HUES48 (cell line): ENCODE measurements around the gene MT1HL1.
"Not testable (repeated sequence)": the region's sequence is repeated elsewhere in the genome, so short reads cannot be mapped to it uniquely, and the experiment has no call there.

ENCODE experiments used
- H3K27ac ChIP-seq: one replicate; pipeline ENCODE4 v1.7.0; 2013; ENCODE audit warnings: low read depth, low read length, inconsistent platforms
- H3K27me3 ChIP-seq: 2 replicates; pipeline ENCODE4 v1.6.1; 2013; ENCODE audit warnings: mild to moderate bottlenecking, low read length; ENCODE audit not compliant: control insufficient read depth, insufficient read depth
- H3K36me3 ChIP-seq: 2 replicates; pipeline ENCODE4 v1.6.1; 2013; ENCODE audit warnings: low read length; ENCODE audit not compliant: control insufficient read depth, insufficient read depth
- H3K4me1 ChIP-seq: 2 replicates; pipeline ENCODE4 v1.6.1; 2013; ENCODE audit warnings: mild to moderate bottlenecking, low read length; ENCODE audit not compliant: control insufficient read depth, insufficient read depth
- H3K4me3 ChIP-seq: 2 replicates; pipeline ENCODE4 v1.5.1; 2013; ENCODE audit warnings: mild to moderate bottlenecking, low read depth, low read length
- H3K9ac ChIP-seq: 2 replicates; pipeline ENCODE4 v1.6.1; 2013; ENCODE audit warnings: mild to moderate bottlenecking, low read depth, low read length, moderate library complexity
- H3K9me3 ChIP-seq: 2 replicates; pipeline ENCODE4 v1.6.1; 2013; ENCODE audit warnings: low read length; ENCODE audit not compliant: control insufficient read depth, insufficient read depth

The MT1HL1 gene

DNA sequence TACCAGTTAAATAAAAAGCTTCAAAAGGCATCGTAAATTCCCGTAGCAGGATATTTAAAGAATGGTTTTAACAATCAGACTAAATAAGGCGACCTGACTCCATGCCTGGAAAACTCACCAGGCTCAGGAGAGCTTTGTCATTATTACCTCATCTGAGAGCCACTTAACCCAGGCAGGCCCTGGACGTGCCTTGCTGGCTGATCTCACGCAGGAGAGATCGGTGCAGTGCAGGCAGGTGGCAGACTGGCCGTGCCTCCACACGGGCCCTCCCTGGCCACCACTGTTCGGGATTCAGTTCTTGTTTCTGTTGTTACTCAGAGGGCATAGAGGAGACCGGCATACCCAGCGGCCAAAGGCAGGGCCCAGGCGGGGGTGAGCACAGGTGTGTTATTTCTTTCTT lies 6.4 kb downstream of the MT1HL1 start:
- no peaks in the 10 kb centered on the region for H3K36me3 ChIP-seq
- H3K9me3 ChIP-seq = no peaks in the 10 kb centered on the region
- no peak overlapping the region for H3K27ac ChIP-seq
- peaks cover 15% of the 10 kb centered on the region for H3K4me1 ChIP-seq
- H3K4me3 ChIP-seq = no peak overlapping the region
- no peaks in the 10 kb centered on the region for H3K27me3 ChIP-seq
- no peak overlapping the region for H3K9ac ChIP-seq

GRCh38 chr1:236997361-236997760 lies 6.9 kb downstream of the MT1HL1 start:
- no peak overlapping the region for H3K9ac ChIP-seq
- no peaks in the 10 kb centered on the region for H3K27me3 ChIP-seq
- peaks cover 15% of the 10 kb centered on the region for H3K4me1 ChIP-seq
- H3K9me3 ChIP-seq = no peaks in the 10 kb centered on the region
- no peaks in the 10 kb centered on the region for H3K36me3 ChIP-seq
- H3K4me3 ChIP-seq = no peak overlapping the region
- H3K27ac ChIP-seq = no peak overlapping the region

DNA sequence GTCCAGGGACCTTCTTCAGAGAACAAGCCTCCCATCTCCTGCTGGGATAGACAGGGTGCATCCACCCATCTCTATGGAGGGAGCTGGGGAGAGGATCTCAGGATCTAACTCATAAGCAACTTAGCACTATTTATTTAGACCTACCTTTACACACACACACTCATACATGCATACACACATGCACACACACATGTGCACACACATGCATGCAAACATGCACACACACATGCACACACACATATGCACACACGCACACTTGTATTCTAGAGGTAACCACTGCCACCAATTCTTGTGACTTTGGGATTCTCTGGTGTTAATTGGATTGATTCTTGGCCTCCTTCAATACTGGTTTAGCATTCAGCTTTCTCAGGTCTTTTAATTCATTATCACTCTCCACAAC lies 9.8 kb downstream of the MT1HL1 start:
- Histone ChIP-seq H3K27ac (no peak overlapping the region), H3K4me3 (no peak overlapping the region), H3K9me3 (peaks cover 7% of the 10 kb centered on the region), H3K4me1 (peaks cover 12% of the 10 kb centered on the region), H3K36me3 (no peaks in the 10 kb centered on the region), H3K27me3 (no peaks in the 10 kb centered on the region), H3K9ac (no peak overlapping the region)

DNA sequence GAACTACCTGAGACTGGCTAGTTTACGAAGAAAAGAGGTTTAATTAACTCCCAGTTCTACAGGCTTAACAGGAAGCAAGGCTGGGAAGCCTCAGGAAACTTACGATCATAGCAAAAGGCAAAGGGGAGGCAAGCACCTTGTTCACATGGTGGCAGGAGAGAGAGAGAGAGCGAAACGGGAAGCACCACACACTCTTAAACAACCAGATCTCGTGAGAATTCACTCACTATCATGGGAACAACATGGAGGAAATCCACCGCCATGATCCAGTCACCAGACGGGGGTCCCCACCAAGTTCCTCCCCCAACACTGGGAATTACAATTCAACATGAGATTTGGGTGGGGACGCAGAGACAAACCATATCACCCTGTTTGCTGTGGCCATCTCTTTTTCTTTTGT lies 11.8 kb downstream of the MT1HL1 start:
- Histone ChIP-seq H3K27ac (no peak overlapping the region), H3K36me3 (no peaks in the 10 kb centered on the region), H3K27me3 (no peaks in the 10 kb centered on the region), H3K4me3 (no peak overlapping the region), H3K9ac (no peak overlapping the region), H3K9me3 (peaks cover 10% of the 10 kb centered on the region), H3K4me1 (no peaks in the 10 kb centered on the region)

GRCh38 chr1:236990052-236990445 lies 14.2 kb downstream of the MT1HL1 start:
- Histone ChIP-seq H3K36me3 (no peaks in the 10 kb centered on the region), H3K27me3 (no peaks in the 10 kb centered on the region), H3K27ac (no peak overlapping the region), H3K9me3 (peaks cover 10% of the 10 kb centered on the region), H3K4me3 (no peak overlapping the region), H3K4me1 (no peaks in the 10 kb centered on the region), H3K9ac (no peak overlapping the region)

GRCh38 chr1:236989290-236990051 lies 14.8 kb downstream of the MT1HL1 start:
- Histone ChIP-seq H3K4me3 (no peak overlapping the region), H3K4me1 (no peaks in the 10 kb centered on the region), H3K27me3 (no peaks in the 10 kb centered on the region), H3K9ac (no peak overlapping the region), H3K36me3 (no peaks in the 10 kb centered on the region), H3K9me3 (peaks cover 10% of the 10 kb centered on the region), H3K27ac (no peak overlapping the region)

DNA sequence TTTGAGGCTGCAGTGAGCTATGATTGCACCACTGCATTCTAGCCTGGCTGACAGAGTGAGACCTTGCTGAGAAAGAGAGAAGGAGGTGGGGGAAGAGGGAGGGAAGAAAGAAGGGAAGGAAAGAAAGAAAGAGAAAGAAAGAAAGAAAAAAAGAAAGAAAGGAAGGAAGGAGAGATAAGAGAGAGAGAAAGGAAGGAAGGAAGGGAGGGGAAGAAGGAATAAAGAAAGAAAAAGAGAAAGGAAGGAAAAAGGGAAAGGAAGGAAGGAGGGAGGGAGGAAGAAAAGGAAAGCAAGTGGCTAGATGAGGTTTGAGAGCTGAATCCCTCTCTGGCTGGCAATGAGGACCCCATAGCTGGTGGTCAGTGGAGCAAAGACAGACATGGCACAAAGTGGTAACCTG lies 20.4 kb downstream of the MT1HL1 start:
- no peaks in the 10 kb centered on the region for H3K9me3 ChIP-seq
- no peaks in the 10 kb centered on the region for H3K36me3 ChIP-seq
- no peak overlapping the region for H3K4me3 ChIP-seq
- H3K27ac ChIP-seq = no peak overlapping the region
- no peaks in the 10 kb centered on the region for H3K4me1 ChIP-seq
- no peak overlapping the region for H3K9ac ChIP-seq
- no peaks in the 10 kb centered on the region for H3K27me3 ChIP-seq

GRCh38 chr1:236982380-236982779 lies 21.9 kb downstream of the MT1HL1 start:
- H3K27ac ChIP-seq = no peak overlapping the region
- H3K4me3 ChIP-seq = no peak overlapping the region
- H3K4me1 ChIP-seq = no peaks in the 10 kb centered on the region
- H3K9me3 ChIP-seq = no peaks in the 10 kb centered on the region
- no peaks in the 10 kb centered on the region for H3K27me3 ChIP-seq
- no peaks in the 10 kb centered on the region for H3K36me3 ChIP-seq
- H3K9ac ChIP-seq = no peak overlapping the region

GRCh38 chr1:236981431-236981830 lies 22.8 kb downstream of the MT1HL1 start:
- not testable (repeated sequence) for H3K4me1 ChIP-seq, H3K4me3 ChIP-seq, H3K36me3 ChIP-seq, H3K27me3 ChIP-seq, H3K27ac ChIP-seq, H3K9me3 ChIP-seq, H3K9ac ChIP-seq

GRCh38 chr1:236980673-236981072 lies 23.6 kb downstream of the MT1HL1 start:
- H3K4me1 ChIP-seq = no peaks in the 10 kb centered on the region
- no peak overlapping the region for H3K9ac ChIP-seq
- no peak overlapping the region for H3K27ac ChIP-seq
- H3K9me3 ChIP-seq = no peaks in the 10 kb centered on the region
- H3K27me3 ChIP-seq = no peaks in the 10 kb centered on the region
- no peak overlapping the region for H3K4me3 ChIP-seq
- H3K36me3 ChIP-seq = no peaks in the 10 kb centered on the region

GRCh38 chr1:236979149-236979900 lies 24.9 kb downstream of the MT1HL1 start:
- Histone ChIP-seq H3K27ac (no peak overlapping the region), H3K4me3 (no peak overlapping the region), H3K27me3 (no peaks in the 10 kb centered on the region), H3K9ac (no peak overlapping the region), H3K4me1 (no peaks in the 10 kb centered on the region), H3K9me3 (no peaks in the 10 kb centered on the region), H3K36me3 (no peaks in the 10 kb centered on the region)
